Fibroblast of upper back skin (primary cell): Measurements from ENCODE around the gene FSCB.
"Not testable (repeated sequence)": the region's sequence is repeated elsewhere in the genome, so short reads cannot be mapped to it uniquely, and the experiment has no call there.

ENCODE experiments used
- DNase-seq: peaks from one replicate; pipeline ENCODE4 v3.0.0-alpha.2; 2013

Gene FSCB

GRCh38 chr14:44507183-44507582 lies at the start of gene FSCB:
FSCB (minus strand) TSS chr14:44507283; CDS start chr14:44506987, 296 bp downstream.
- no peak for DNase-seq

GRCh38 chr14:44531658-44532057 lies 24.6 kb upstream of the FSCB start:
- DNase-seq: peak; percentile 89

GRCh38 chr14:44530475-44530874 lies 23.4 kb upstream of the FSCB start:
- DNase-seq: peak; percentile 50

- DNase-seq: peak; percentile 81
Measured at GRCh38 chr14:44529026-44529425, 21.9 kb upstream of the FSCB start.

GRCh38 chr14:44528180-44528579 lies 21.1 kb upstream of the FSCB start:
- DNase-seq: no peak

GRCh38 chr14:44525237-44525636 lies 18.2 kb upstream of the FSCB start:
- DNase-seq: no peak

- not testable (repeated sequence) for DNase-seq
Measured at GRCh38 chr14:44515668-44516067, 8.6 kb upstream of the FSCB start.

- DNase-seq: no peak
Measured at GRCh38 chr14:44508834-44509233, 1.8 kb upstream of the FSCB start.

- DNase-seq: no peak
Measured at GRCh38 chr14:44505588-44505987, 1.5 kb downstream of the FSCB start.

- no peak for DNase-seq
Measured at GRCh38 chr14:44497148-44497547, 9.9 kb downstream of the FSCB start.

- DNase-seq: no peak
Measured at GRCh38 chr14:44494137-44494536, 12.9 kb downstream of the FSCB start.

- DNase-seq: peak; percentile 11
Measured at GRCh38 chr14:44490966-44491365, 16.1 kb downstream of the FSCB start.

- DNase-seq: peak; percentile 30
Measured at GRCh38 chr14:44477953-44478352, 29.1 kb downstream of the FSCB start.

- DNase-seq: no peak
Measured at GRCh38 chr14:44468771-44469170, 38.3 kb downstream of the FSCB start.

- DNase-seq: peak; percentile 51
Measured at GRCh38 chr14:44463356-44464004, 43.6 kb downstream of the FSCB start.

- no peak for DNase-seq
Measured at GRCh38 chr14:44462381-44462780, 44.7 kb downstream of the FSCB start.

GRCh38 chr14:44461811-44462210 lies 45.3 kb downstream of the FSCB start:
- no peak for DNase-seq
